Activated T-helper 2 cell treated with anti-CD3 and anti-CD28 coated beads, Interferon-gamma antibody, Interleukin-2, Interleukin-4, amounts not matched to agents 10 μg/mL and 5 μg/mL and 100 μg/mL, durations not matched to agents 14 hours and 24 hours and 36 hours (primary cell): ENCODE data around the gene SEPTIN5. TPM values are rescaled to one million over a fixed set of nuclear protein-coding genes. Genes with fewer than 3 reads are reported as not detected.
"Not testable (repeated sequence)": the region's sequence is repeated elsewhere in the genome, so short reads cannot be mapped to it uniquely, and the experiment has no call there.

ENCODE experiments used
- DNase-seq: peaks from one replicate; pipeline ENCODE4 v3.0.0; 2021; ENCODE audit warnings: low spot score
- H3K27ac Mint-ChIP-seq: one replicate; pipeline ENCODE4 v1.8.0; 2021; ENCODE audit warnings: mixed read lengths
- H3K27me3 Mint-ChIP-seq: one replicate; pipeline ENCODE4 v1.8.0; 2021; ENCODE audit warnings: low read depth, mixed read lengths
- H3K36me3 Mint-ChIP-seq: one replicate; pipeline ENCODE4 v1.8.0; 2021; ENCODE audit warnings: low read depth, mixed read lengths
- H3K4me1 Mint-ChIP-seq: one replicate; pipeline ENCODE4 v1.8.0; 2021; ENCODE audit warnings: low read depth, mixed read lengths
- H3K4me3 Mint-ChIP-seq: one replicate; pipeline ENCODE4 v1.8.0; 2021; ENCODE audit warnings: low read depth, mild to moderate bottlenecking, moderate library complexity, mixed read lengths
- H3K9me3 Mint-ChIP-seq: one replicate; pipeline ENCODE4 v1.8.0; 2021; ENCODE audit warnings: mixed read lengths
- intact Hi-C: fragments of 100-400 bp; cut with micrococcal nuclease; formaldehyde crosslinking; loops from one replicate; pipeline ENCODE4 v1.15.1; 2023
- total RNA-seq: library from RNA; stranded (reverse); gene quantifications from 2 replicates; pipeline ENCODE4 v1.2.3, GENCODE V29; 2022

SEPTIN5 gene
- total RNA-seq, 1 donor from 2014 or later, result 1.5 TPM

- H3K27me3 Mint-ChIP-seq, result peaks cover 14% of the 10 kb centered on the region
- intact Hi-C loops, result no loop called here
These were observed 25.7 kb upstream of the SEPTIN5 start for GRCh38 chr22:19688301-19689290.

DNA sequence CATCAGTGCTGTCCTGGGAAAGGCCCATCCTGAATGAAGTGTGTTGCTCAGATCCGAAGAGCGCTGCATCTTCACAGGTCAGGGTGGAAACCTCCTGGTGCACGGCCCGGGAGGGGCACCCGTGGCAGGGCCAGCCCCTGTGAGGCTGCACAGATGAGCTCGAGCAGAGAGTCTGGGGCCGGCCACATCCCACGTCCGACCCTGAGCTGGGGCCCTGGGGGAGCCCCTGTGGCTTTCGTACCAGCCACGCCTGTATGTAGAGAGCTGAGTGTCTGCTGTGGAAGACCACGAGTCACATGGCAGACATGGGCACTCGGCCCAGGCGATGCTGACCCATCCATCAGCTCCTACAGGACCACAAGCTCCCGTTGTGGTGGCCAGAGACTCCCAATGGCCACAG is 24.9 kb upstream of the SEPTIN5 start:
- Mint-ChIP-seq H3K4me1 (no peaks in the 10 kb centered on the region), H3K9me3 (no peaks in the 10 kb centered on the region), H3K27me3 (peaks cover 7% of the 10 kb centered on the region), H3K27ac (no peak overlapping the region), H3K36me3 (no peaks in the 10 kb centered on the region), H3K4me3 (no peak overlapping the region)
- no peak for DNase-seq
- intact Hi-C loops, result no loop called here

More at GRCh38 chr22:19688301-19689290, 25.7 kb upstream of the SEPTIN5 start:
- no peak for DNase-seq
- H3K27ac Mint-ChIP-seq, result no peak overlapping the region
- no peaks in the 10 kb centered on the region for H3K4me1 Mint-ChIP-seq
- no peaks in the 10 kb centered on the region for H3K9me3 Mint-ChIP-seq
- H3K36me3 Mint-ChIP-seq, result no peaks in the 10 kb centered on the region
- H3K4me3 Mint-ChIP-seq, result no peak overlapping the region

- no peaks in the 10 kb centered on the region for H3K36me3 Mint-ChIP-seq
- DNase-seq, result no peak
- intact Hi-C loops, result no loop called here
- H3K9me3 Mint-ChIP-seq, result no peaks in the 10 kb centered on the region
- H3K27ac Mint-ChIP-seq, result no peak overlapping the region
- H3K4me3 Mint-ChIP-seq, result no peak overlapping the region
- peaks cover 5% of the 10 kb centered on the region for H3K27me3 Mint-ChIP-seq
- H3K4me1 Mint-ChIP-seq, result no peaks in the 10 kb centered on the region
These were observed 23.1 kb upstream of the SEPTIN5 start for GRCh38 chr22:19691007-19691720.

- no peak overlapping the region for H3K27ac Mint-ChIP-seq
- DNase-seq, result no peak
- no peaks in the 10 kb centered on the region for H3K4me1 Mint-ChIP-seq
- H3K36me3 Mint-ChIP-seq, result no peaks in the 10 kb centered on the region
- H3K27me3 Mint-ChIP-seq, result peaks cover 4% of the 10 kb centered on the region
- H3K9me3 Mint-ChIP-seq, result no peaks in the 10 kb centered on the region
- H3K4me3 Mint-ChIP-seq, result no peak overlapping the region
- intact Hi-C loops, result no loop called here
These were observed 22.5 kb upstream of the SEPTIN5 start for GRCh38 chr22:19691721-19692341.

DNA sequence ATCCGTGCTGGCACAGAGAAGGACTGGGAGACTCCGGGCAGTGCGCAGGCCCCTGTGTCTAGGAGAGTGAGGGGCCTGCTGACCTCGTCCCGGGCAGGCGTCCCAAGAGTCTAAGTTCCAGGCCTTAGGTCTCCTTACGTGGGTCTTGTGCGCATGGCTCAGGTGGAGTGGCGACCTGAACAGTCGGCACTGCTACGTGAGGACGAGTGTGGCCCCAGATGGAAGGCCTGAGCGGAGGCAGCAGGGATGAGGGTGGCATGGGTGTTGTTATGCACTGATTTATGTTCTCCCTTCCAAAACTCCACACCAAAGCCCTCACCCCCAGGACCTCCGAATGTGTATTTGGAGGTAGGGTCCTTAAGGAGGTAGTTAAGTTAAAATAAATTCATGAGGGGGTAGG is 20.7 kb upstream of the SEPTIN5 start:
- Mint-ChIP-seq H3K4me1 (no peaks in the 10 kb centered on the region), H3K9me3 (no peaks in the 10 kb centered on the region), H3K36me3 (no peaks in the 10 kb centered on the region), H3K27ac (no peak overlapping the region), H3K4me3 (no peak overlapping the region), H3K27me3 (peaks cover 4% of the 10 kb centered on the region)
- DNase-seq, result no peak
- intact Hi-C loops, result no loop called here

GRCh38 chr22:19693981-19694670 is 20.2 kb upstream of the SEPTIN5 start:
- no peaks in the 10 kb centered on the region for H3K9me3 Mint-ChIP-seq
- H3K4me3 Mint-ChIP-seq, result no peak overlapping the region
- no peaks in the 10 kb centered on the region for H3K4me1 Mint-ChIP-seq
- peaks cover 5% of the 10 kb centered on the region for H3K27me3 Mint-ChIP-seq
- H3K27ac Mint-ChIP-seq, result no peak overlapping the region
- no peak for DNase-seq
- H3K36me3 Mint-ChIP-seq, result no peaks in the 10 kb centered on the region
- intact Hi-C loops, result no loop called here

GRCh38 chr22:19694696-19695095 is 19.6 kb upstream of the SEPTIN5 start:
- Mint-ChIP-seq H3K36me3 (no peaks in the 10 kb centered on the region), H3K27me3 (peaks cover 5% of the 10 kb centered on the region), H3K9me3 (no peaks in the 10 kb centered on the region), H3K4me1 (no peaks in the 10 kb centered on the region), H3K27ac (no peak overlapping the region), H3K4me3 (no peak overlapping the region)
- no peak for DNase-seq
- intact Hi-C loops, result no loop called here

- DNase-seq, result no peak
- no peaks in the 10 kb centered on the region for H3K9me3 Mint-ChIP-seq
- H3K4me3 Mint-ChIP-seq, result no peak overlapping the region
- peaks cover 1% of the 10 kb centered on the region for H3K27me3 Mint-ChIP-seq
- intact Hi-C loops, result no loop called here
- no peaks in the 10 kb centered on the region for H3K4me1 Mint-ChIP-seq
- H3K36me3 Mint-ChIP-seq, result no peaks in the 10 kb centered on the region
- H3K27ac Mint-ChIP-seq, result no peak overlapping the region
These were observed 17.6 kb upstream of the SEPTIN5 start for GRCh38 chr22:19696504-19697276.

DNA sequence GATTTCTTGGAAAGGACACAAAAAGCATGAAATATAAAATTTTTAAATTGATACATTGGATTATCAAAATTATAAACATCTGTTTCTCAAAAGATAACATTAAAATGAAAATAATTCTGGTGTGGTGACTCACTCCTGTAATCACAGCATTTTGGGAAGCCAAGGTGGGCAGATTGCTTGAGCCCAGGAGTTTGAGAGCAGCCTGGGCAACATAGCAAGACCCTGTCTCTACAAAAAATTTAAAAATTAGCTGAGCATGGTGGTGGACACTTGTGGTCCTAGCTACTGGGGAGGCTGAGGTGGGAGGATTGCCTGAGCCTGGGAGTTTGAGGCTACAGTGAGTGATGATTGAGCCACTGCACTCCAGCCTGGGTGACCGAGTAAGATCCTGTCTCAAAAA is 16.4 kb upstream of the SEPTIN5 start:
- H3K9me3 Mint-ChIP-seq, H3K36me3 Mint-ChIP-seq, H3K4me3 Mint-ChIP-seq, H3K27ac Mint-ChIP-seq, H3K27me3 Mint-ChIP-seq, H3K4me1 Mint-ChIP-seq, DNase-seq, intact Hi-C loops: not testable (repeated sequence)

GRCh38 chr22:19700790-19701419 is 13.4 kb upstream of the SEPTIN5 start:
- no peaks in the 10 kb centered on the region for H3K36me3 Mint-ChIP-seq
- no peak overlapping the region for H3K27ac Mint-ChIP-seq
- intact Hi-C loops, result no loop called here
- DNase-seq, result no peak
- H3K27me3 Mint-ChIP-seq, result peaks cover 3% of the 10 kb centered on the region
- H3K9me3 Mint-ChIP-seq, result no peaks in the 10 kb centered on the region
- no peaks in the 10 kb centered on the region for H3K4me1 Mint-ChIP-seq
- H3K4me3 Mint-ChIP-seq, result no peak overlapping the region

- no peak for DNase-seq
- Mint-ChIP-seq H3K27me3 (peaks cover 3% of the 10 kb centered on the region), H3K27ac (no peak overlapping the region), H3K36me3 (no peaks in the 10 kb centered on the region), H3K4me3 (no peak overlapping the region), H3K4me1 (no peaks in the 10 kb centered on the region), H3K9me3 (no peaks in the 10 kb centered on the region)
- intact Hi-C loops, result no loop called here
These were observed 12.7 kb upstream of the SEPTIN5 start for GRCh38 chr22:19701420-19702145.
